ENCODE results near the gene ELL2.
A peak's percentile ranks its signal among the peaks of the same experiment; 100 is the strongest.

ELL2 gene

DNA sequence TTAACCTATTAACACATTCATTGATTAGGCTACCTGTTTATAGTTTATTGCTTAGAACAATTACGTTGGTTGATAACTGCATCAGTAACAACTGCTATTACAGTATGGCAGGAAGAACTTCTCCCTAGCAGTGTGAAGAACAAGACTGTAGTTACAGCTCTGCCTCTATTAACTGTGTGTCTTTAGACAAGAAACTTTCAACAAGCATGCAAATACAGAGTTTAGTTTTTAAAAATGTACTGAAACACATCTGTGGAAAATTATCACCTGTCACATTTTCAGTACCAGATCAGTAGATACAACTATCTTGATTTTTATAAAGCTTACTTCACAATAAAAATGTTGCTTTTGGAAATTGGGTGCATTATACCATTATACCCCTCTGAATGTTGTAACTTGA, 22.2 kb downstream of the ELL2 start:
- H3K27me3 ChIP-seq (ENCODE audit: insufficient read depth, poor library complexity, severe bottlenecking): no peaks in the 10 kb centered on the region
- H3K4me3 ChIP-seq (ENCODE audit: severe bottlenecking): no peak overlapping the region
- H3K36me3 ChIP-seq (ENCODE audit: low read depth): peaks cover 100% of the 10 kb centered on the region
- ATAC-seq (ENCODE audit: low read depth) (no peak), DNase-seq (ENCODE audit: low spot score) (no peak)
- H3K27ac ChIP-seq (ENCODE audit: poor library complexity, severe bottlenecking): peak overlapping the region; percentile 1
- TF ChIP-seq, protein P1, sequence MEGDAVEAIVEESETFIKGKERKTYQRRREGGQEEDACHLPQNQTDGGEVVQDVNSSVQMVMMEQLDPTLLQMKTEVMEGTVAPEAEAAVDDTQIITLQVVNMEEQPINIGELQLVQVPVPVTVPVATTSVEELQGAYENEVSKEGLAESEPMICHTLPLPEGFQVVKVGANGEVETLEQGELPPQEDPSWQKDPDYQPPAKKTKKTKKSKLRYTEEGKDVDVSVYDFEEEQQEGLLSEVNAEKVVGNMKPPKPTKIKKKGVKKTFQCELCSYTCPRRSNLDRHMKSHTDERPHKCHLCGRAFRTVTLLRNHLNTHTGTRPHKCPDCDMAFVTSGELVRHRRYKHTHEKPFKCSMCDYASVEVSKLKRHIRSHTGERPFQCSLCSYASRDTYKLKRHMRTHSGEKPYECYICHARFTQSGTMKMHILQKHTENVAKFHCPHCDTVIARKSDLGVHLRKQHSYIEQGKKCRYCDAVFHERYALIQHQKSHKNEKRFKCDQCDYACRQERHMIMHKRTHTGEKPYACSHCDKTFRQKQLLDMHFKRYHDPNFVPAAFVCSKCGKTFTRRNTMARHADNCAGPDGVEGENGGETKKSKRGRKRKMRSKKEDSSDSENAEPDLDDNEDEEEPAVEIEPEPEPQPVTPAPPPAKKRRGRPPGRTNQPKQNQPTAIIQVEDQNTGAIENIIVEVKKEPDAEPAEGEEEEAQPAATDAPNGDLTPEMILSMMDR (IDR thresholded peaks at IDR 0.05; ENCODE audit: poor library complexity, severe bottlenecking): no peak
- H3K4me1 ChIP-seq (ENCODE audit: insufficient read depth, poor library complexity, severe bottlenecking): peaks cover 40% of the 10 kb centered on the region
- no peaks in the 10 kb centered on the region for H3K9me3 ChIP-seq (ENCODE audit: severe bottlenecking)

DNA sequence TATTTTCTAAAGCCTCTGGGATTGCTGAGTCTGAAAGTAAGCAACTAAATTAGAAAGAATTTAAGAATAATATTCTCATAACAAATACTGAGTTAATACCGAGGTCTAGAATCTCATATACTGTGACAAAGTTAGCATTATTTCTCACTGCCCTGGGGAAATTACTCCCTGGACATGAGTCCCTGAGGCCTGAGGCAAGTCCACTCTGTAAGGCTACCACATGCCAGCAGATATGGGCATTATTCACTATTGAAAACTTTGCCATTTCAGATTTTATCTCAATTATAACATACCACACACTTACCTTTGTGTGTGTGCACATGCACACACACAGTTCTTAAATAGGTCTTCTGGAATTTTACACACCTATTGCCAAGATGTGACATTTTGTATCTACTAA, 22.9 kb downstream of the ELL2 start:
- ATAC-seq (ENCODE audit: low read depth): no peak; the same call in 2 of the 3 replicates
- H3K4me3 ChIP-seq (ENCODE audit: severe bottlenecking): no peak overlapping the region
- no peaks in the 10 kb centered on the region for H3K27me3 ChIP-seq (ENCODE audit: insufficient read depth, poor library complexity, severe bottlenecking)
- no peaks in the 10 kb centered on the region for H3K9me3 ChIP-seq (ENCODE audit: severe bottlenecking)
- TF ChIP-seq, protein P1 (IDR thresholded peaks at IDR 0.05; ENCODE audit: poor library complexity, severe bottlenecking): no peak
- H3K27ac ChIP-seq (ENCODE audit: poor library complexity, severe bottlenecking): peak overlapping the region; percentile 8
- peaks cover 100% of the 10 kb centered on the region for H3K36me3 ChIP-seq (ENCODE audit: low read depth)
- peaks cover 41% of the 10 kb centered on the region for H3K4me1 ChIP-seq (ENCODE audit: insufficient read depth, poor library complexity, severe bottlenecking)
- DNase-seq (ENCODE audit: low spot score): no peak

DNA sequence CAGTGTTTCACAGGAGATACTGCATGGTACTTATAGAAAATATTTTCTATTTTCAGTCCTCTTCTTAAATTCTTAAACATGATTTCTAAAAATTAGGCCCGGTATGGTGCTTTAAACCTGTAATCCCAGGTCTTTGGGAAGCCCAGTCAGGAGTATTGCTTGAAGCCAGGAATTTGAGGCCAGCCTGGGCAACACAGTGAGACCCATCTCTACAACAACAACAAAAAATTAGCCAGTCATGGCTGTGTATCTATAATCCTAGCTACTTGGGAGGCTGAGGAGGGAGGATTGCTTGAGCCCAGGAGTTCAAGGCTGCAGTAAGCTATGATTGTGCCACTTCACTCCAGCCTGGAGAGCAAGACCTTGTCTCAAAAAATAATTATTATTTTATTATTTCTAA, 23.3 kb downstream of the ELL2 start:
- Histone ChIP-seq H3K27me3 (ENCODE audit: insufficient read depth, poor library complexity, severe bottlenecking) (no peaks in the 10 kb centered on the region), H3K4me1 (ENCODE audit: insufficient read depth, poor library complexity, severe bottlenecking) (peaks cover 42% of the 10 kb centered on the region), H3K9me3 (ENCODE audit: severe bottlenecking) (no peaks in the 10 kb centered on the region), H3K36me3 (ENCODE audit: low read depth) (peaks cover 100% of the 10 kb centered on the region), H3K4me3 (ENCODE audit: severe bottlenecking) (no peak overlapping the region), H3K27ac (ENCODE audit: poor library complexity, severe bottlenecking) (peak overlapping the region; percentile 8)
- DNase-seq (ENCODE audit: low spot score) (no peak), ATAC-seq (ENCODE audit: low read depth) (no peak)
- TF ChIP-seq, protein P1 (IDR thresholded peaks at IDR 0.05; ENCODE audit: poor library complexity, severe bottlenecking): no peak

DNA sequence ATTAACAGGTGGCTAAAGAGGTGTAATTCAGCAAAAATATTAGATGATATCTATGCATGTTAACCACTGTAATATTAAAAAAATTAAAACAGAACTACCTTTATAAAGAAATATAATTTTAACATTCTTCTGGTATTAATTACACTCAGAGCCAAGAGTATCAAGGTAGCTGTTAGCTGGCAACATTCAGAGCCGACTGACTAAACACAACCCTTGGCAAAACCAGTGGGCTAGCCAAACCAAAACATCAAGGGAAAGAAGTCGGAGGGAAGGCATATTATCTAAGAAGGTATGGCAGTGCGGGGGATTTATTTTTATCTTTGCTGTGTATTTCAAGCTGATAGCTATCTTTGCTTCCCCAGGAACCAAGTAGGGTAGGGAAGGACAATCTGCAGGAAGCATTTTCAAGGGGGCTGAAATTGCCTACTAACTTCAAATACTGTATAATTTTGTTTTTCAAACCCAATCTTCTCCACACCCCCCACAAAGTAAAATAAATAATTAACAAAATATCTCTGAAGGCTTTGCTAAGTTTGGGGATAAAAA, 24.0 kb downstream of the ELL2 start:
- DNase-seq (ENCODE audit: low spot score) (no peak), ATAC-seq (ENCODE audit: low read depth) (no peak)
- H3K27ac ChIP-seq (ENCODE audit: poor library complexity, severe bottlenecking): peak overlapping the region; percentile 8
- H3K27me3 ChIP-seq (ENCODE audit: insufficient read depth, poor library complexity, severe bottlenecking): no peaks in the 10 kb centered on the region
- H3K4me1 ChIP-seq (ENCODE audit: insufficient read depth, poor library complexity, severe bottlenecking): peaks cover 45% of the 10 kb centered on the region
- H3K4me3 ChIP-seq (ENCODE audit: severe bottlenecking): no peak overlapping the region
- peaks cover 100% of the 10 kb centered on the region for H3K36me3 ChIP-seq (ENCODE audit: low read depth)
- no peaks in the 10 kb centered on the region for H3K9me3 ChIP-seq (ENCODE audit: severe bottlenecking)
- TF ChIP-seq, protein P1 (IDR thresholded peaks at IDR 0.05; ENCODE audit: poor library complexity, severe bottlenecking): no peak

DNA sequence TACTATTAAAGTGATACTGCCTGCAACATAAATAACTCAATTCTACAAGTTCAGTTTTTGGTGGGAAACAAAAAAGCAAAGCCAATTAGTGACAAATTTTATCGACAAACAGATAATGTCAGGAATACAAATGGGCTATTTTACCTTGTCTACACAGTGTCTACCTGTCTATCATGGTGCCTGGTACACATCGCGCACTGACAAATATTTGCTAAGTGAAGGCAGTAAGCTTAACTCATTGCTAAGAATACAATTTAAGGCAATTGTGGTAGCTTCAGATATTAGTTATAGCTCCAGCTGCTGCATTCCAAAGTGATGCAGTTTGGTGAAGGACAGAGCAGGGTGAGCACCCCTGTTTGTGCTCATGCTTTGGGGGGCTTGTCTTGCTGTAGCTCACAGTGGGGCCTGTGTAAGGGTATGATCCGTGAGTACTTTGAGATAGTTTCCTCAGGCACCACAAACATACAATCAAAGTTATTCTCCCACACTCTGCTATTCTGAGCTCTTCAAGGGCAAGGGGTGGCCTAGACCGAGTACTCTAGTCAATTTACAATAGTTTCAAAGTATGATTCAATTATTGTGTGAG, 24.7 kb downstream of the ELL2 start:
- Histone ChIP-seq H3K36me3 (ENCODE audit: low read depth) (peaks cover 100% of the 10 kb centered on the region), H3K9me3 (ENCODE audit: severe bottlenecking) (no peaks in the 10 kb centered on the region), H3K4me3 (ENCODE audit: severe bottlenecking) (no peak overlapping the region), H3K4me1 (ENCODE audit: insufficient read depth, poor library complexity, severe bottlenecking) (peaks cover 43% of the 10 kb centered on the region), H3K27ac (ENCODE audit: poor library complexity, severe bottlenecking) (peak overlapping the region; percentile 11), H3K27me3 (ENCODE audit: insufficient read depth, poor library complexity, severe bottlenecking) (no peaks in the 10 kb centered on the region)
- no peak; the same call in 2 of the 3 replicates for ATAC-seq (ENCODE audit: low read depth)
- TF ChIP-seq, protein P1 (IDR thresholded peaks at IDR 0.05; ENCODE audit: poor library complexity, severe bottlenecking): no peak
- no peak for DNase-seq (ENCODE audit: low spot score)
